Measurements from ENCODE around the gene CCDC85C. TPM values are rescaled to one million over a fixed set of nuclear protein-coding genes. Genes with fewer than 3 reads are reported as not detected.

CCDC85C gene
- total RNA-seq, 1 donor from 2014 or later, result 4.4 TPM

DNA sequence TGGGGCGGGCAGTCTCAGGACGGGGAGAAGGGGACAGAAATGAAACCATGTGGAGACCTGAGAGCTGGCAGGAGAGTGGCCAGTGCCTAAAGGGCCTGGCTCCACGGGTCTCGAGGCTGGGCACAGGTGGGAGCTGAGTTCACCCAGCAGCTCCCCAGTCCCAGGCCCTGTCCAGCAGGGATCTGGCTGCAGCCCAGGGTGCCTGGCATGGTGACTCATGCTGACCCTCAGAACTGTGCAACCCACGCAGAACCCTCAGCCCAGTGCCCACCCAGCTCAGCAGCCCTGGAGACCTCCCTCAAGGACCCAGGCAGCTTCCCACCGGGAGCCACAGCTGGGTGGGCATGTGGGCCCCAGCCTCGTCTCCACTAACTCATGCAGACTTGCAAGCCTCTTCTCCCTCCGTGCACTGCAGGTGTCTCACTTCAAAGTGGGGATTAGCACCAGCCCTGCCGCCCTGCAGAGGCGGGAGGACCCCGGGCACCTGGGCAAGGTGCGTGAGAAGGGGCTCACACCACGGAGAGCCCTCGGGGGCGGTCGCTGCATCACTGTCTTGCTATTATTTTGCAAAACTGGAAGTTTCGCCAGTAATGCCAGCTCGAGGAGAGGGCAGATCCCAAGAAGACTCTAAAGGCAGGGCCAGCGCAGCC, 76.5 kb downstream of the CCDC85C start:
- peaks cover 56% of the 10 kb centered on the region for H3K4me1 Mint-ChIP-seq (ENCODE audit: unreplicated experiment)
- no peak for DNase-seq (ENCODE audit: extremely low spot score, unreplicated experiment)
- H3K27ac Mint-ChIP-seq (ENCODE audit: unreplicated experiment), result no peak overlapping the region
- TF ChIP-seq, protein P1, sequence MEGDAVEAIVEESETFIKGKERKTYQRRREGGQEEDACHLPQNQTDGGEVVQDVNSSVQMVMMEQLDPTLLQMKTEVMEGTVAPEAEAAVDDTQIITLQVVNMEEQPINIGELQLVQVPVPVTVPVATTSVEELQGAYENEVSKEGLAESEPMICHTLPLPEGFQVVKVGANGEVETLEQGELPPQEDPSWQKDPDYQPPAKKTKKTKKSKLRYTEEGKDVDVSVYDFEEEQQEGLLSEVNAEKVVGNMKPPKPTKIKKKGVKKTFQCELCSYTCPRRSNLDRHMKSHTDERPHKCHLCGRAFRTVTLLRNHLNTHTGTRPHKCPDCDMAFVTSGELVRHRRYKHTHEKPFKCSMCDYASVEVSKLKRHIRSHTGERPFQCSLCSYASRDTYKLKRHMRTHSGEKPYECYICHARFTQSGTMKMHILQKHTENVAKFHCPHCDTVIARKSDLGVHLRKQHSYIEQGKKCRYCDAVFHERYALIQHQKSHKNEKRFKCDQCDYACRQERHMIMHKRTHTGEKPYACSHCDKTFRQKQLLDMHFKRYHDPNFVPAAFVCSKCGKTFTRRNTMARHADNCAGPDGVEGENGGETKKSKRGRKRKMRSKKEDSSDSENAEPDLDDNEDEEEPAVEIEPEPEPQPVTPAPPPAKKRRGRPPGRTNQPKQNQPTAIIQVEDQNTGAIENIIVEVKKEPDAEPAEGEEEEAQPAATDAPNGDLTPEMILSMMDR (IDR thresholded peaks at IDR 0.05), result no peak
- no peak overlapping the region for H3K4me3 Mint-ChIP-seq (ENCODE audit: unreplicated experiment)
- H3K9me3 Mint-ChIP-seq (ENCODE audit: unreplicated experiment), result no peaks in the 10 kb centered on the region
- H3K27me3 Mint-ChIP-seq (ENCODE audit: unreplicated experiment), result no peaks in the 10 kb centered on the region
- no peaks in the 10 kb centered on the region for H3K36me3 Mint-ChIP-seq (ENCODE audit: unreplicated experiment)

DNA sequence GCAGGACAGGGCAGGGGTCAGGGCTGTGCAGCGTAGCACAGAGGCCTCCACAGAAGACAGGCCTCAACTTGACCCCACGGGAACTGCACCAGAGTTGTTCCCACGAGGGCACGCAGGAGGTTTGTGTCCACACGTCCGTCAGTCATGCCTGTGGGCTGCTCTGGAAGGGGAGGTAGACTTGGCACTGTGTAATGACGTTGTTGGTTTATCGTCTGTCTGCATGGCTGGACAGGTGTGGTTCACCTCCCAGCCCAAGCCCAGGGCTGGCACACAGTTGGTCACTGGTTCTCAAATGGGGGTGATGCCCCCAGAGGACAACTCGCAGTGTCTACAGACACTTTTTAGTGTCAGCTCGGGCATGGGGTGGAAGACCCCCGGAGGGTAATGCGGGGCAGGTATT, 77.0 kb downstream of the CCDC85C start:
- H3K27ac Mint-ChIP-seq (ENCODE audit: unreplicated experiment), result no peak overlapping the region
- no peak for DNase-seq (ENCODE audit: extremely low spot score, unreplicated experiment)
- H3K4me1 Mint-ChIP-seq (ENCODE audit: unreplicated experiment), result peaks cover 55% of the 10 kb centered on the region
- H3K4me3 Mint-ChIP-seq (ENCODE audit: unreplicated experiment), result no peak overlapping the region
- no peaks in the 10 kb centered on the region for H3K27me3 Mint-ChIP-seq (ENCODE audit: unreplicated experiment)
- H3K9me3 Mint-ChIP-seq (ENCODE audit: unreplicated experiment), result no peaks in the 10 kb centered on the region
- TF ChIP-seq, protein P1 (IDR thresholded peaks at IDR 0.05), result no peak
- H3K36me3 Mint-ChIP-seq (ENCODE audit: unreplicated experiment), result no peaks in the 10 kb centered on the region

DNA sequence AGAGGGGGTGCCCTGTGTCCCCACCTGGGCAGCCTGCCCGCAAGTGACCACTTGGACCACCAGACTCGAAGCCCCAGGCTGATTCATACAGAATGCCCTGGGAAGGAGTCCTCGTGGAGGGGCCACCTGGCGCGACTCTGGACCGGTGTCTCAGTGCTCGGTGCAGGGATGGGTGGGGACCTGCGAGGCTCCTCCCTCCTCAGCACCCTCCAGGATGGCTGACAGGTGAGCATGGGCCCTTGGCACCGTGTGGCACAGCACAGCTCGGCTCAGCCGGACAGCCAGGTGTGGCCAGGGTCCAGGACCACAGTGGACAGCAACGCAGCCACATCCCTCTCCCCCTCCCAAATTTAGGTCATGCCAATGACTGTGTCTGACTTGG, 78.3 kb downstream of the CCDC85C start:
- no peaks in the 10 kb centered on the region for H3K9me3 Mint-ChIP-seq (ENCODE audit: unreplicated experiment)
- H3K36me3 Mint-ChIP-seq (ENCODE audit: unreplicated experiment), result no peaks in the 10 kb centered on the region
- peaks cover 44% of the 10 kb centered on the region for H3K4me1 Mint-ChIP-seq (ENCODE audit: unreplicated experiment)
- no peak overlapping the region for H3K4me3 Mint-ChIP-seq (ENCODE audit: unreplicated experiment)
- no peaks in the 10 kb centered on the region for H3K27me3 Mint-ChIP-seq (ENCODE audit: unreplicated experiment)
- no peak for DNase-seq (ENCODE audit: extremely low spot score, unreplicated experiment)
- no peak overlapping the region for H3K27ac Mint-ChIP-seq (ENCODE audit: unreplicated experiment)
- TF ChIP-seq, protein P1 (IDR thresholded peaks at IDR 0.05), result no peak

DNA sequence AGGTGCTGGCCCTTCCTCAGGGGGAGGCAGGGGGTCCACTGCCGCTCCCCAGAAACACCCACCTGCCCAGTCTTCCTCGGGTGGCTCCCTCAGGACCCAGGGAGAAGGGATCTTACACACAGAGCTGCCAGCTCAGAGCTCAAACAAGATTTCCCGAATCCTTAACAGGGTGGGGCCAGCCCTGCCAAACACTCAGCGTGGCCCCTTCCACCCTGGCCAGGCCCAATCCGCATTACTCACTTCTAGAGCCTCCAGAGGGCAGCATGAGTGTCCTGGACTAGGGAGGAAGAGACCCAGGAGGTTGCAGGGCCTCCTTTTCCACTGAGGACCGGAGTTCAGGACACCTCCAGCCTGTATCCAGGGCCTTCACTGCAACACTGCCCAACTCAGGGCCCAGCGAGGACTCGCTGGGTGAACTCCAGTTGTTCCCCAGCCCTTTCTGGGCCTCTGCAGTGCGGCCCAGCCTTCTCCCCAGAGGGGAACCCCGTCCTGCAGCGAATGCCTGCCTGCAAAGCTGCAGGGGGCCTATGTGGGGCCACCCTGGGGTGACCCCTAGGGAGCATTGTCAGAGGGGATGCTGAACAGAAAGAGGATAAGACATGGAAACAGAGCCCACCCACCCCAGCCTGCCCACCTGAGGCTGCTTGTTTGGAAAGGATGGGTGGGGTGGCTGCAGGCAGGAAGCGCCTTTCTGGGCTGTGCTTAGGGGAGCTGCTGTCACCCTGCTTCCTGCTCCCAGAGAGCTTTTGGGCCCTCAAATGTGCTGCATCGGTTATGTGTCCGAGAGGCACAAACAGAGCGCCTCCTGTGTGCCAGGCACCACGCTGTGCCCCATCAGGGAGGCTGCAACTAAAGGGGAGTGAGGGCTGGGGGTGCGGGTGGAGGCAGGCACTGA, 79.0 kb downstream of the CCDC85C start:
- Mint-ChIP-seq H3K4me1 (ENCODE audit: unreplicated experiment) (peaks cover 38% of the 10 kb centered on the region), H3K27me3 (ENCODE audit: unreplicated experiment) (no peaks in the 10 kb centered on the region), H3K27ac (ENCODE audit: unreplicated experiment) (peak overlapping the region; percentile 28), H3K4me3 (ENCODE audit: unreplicated experiment) (no peak overlapping the region), H3K9me3 (ENCODE audit: unreplicated experiment) (no peaks in the 10 kb centered on the region), H3K36me3 (ENCODE audit: unreplicated experiment) (no peaks in the 10 kb centered on the region)
- TF ChIP-seq, protein P1 (IDR thresholded peaks at IDR 0.05), result peak; percentile 51
- DNase-seq (ENCODE audit: extremely low spot score, unreplicated experiment), result no peak

DNA sequence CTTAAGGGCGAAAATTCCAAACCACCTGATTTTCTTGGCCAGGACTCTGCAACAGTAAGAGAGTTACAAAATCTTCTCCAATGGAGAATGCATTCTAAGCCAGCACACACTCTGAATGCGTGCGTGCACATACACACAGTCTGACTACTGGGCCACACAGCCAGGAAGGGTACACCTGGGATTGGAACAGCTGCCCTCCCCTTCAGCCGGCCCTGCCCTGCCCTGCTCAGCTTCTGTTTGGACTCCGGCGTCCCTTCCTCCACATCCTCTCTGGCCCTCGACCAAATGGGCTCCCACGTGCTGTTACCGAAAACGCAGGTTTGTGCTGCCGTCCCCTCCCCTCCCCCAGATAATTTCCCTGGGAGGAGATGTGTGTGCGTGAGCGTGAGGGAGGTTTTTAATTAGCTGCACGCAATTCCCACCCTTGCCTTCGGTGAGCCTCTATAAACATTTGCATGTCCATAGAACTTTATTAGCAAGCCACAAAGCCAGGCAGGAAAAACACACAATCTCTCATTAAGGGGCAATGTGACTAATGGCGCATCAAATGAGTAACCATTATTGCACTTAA, 79.8 kb downstream of the CCDC85C start:
- H3K36me3 Mint-ChIP-seq (ENCODE audit: unreplicated experiment), result no peaks in the 10 kb centered on the region
- H3K9me3 Mint-ChIP-seq (ENCODE audit: unreplicated experiment), result no peaks in the 10 kb centered on the region
- peaks cover 34% of the 10 kb centered on the region for H3K4me1 Mint-ChIP-seq (ENCODE audit: unreplicated experiment)
- no peak for DNase-seq (ENCODE audit: extremely low spot score, unreplicated experiment)
- no peak overlapping the region for H3K4me3 Mint-ChIP-seq (ENCODE audit: unreplicated experiment)
- no peaks in the 10 kb centered on the region for H3K27me3 Mint-ChIP-seq (ENCODE audit: unreplicated experiment)
- H3K27ac Mint-ChIP-seq (ENCODE audit: unreplicated experiment), result no peak overlapping the region
- TF ChIP-seq, protein P1 (IDR thresholded peaks at IDR 0.05), result no peak
